GM19468 (cell line): ENCODE measurements around the gene GNA15.
"Not testable (repeated sequence)": the region's sequence is repeated elsewhere in the genome, so short reads cannot be mapped to it uniquely, and the experiment has no call there.

Source experiments
- ATAC-seq: cut with Tn5 transposase; IDR thresholded peaks from one replicate; pipeline ENCODE4 v1.9.1; 2021; ENCODE audit warnings: mild to moderate bottlenecking, moderate library complexity, moderate number of reproducible peaks; ENCODE audit not compliant: unreplicated experiment; ENCODE audit errors: extremely low read depth

GNA15 gene, protein sequence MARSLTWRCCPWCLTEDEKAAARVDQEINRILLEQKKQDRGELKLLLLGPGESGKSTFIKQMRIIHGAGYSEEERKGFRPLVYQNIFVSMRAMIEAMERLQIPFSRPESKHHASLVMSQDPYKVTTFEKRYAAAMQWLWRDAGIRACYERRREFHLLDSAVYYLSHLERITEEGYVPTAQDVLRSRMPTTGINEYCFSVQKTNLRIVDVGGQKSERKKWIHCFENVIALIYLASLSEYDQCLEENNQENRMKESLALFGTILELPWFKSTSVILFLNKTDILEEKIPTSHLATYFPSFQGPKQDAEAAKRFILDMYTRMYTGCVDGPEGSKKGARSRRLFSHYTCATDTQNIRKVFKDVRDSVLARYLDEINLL

DNA sequence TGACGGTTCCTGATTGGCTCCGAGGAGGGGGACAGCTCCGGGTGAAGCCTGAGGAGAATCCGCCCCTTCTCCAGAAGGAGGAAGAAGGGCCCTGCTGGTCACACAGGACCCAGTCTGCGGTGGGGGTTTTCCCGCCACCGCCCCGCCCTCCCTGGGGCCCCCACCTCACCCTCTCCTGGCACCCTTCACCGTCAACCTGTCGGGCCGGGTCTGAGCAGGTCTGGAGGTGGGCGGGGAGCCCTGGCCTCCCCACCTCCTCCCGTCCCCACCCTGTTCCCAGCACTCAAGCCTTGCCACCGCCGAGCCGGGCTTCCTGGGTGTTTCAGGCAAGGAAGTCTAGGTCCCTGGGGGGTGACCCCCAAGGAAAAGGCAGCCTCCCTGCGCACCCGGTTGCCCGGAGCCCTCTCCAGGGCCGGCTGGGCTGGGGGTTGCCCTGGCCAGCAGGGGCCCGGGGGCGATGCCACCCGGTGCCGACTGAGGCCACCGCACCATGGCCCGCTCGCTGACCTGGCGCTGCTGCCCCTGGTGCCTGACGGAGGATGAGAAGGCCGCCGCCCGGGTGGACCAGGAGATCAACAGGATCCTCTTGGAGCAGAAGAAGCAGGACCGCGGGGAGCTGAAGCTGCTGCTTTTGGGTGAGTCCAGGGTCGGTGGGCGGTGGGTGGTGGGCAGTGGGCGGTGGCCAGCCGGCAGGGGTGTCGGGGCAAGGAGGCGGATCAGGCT, at the start of gene GNA15:
Gene GNA15 (plus strand): TSS at position 73 of the 723 bp plus-strand sequence. CDS start 418 bp downstream, at position 491.
- ATAC-seq = no peak

DNA sequence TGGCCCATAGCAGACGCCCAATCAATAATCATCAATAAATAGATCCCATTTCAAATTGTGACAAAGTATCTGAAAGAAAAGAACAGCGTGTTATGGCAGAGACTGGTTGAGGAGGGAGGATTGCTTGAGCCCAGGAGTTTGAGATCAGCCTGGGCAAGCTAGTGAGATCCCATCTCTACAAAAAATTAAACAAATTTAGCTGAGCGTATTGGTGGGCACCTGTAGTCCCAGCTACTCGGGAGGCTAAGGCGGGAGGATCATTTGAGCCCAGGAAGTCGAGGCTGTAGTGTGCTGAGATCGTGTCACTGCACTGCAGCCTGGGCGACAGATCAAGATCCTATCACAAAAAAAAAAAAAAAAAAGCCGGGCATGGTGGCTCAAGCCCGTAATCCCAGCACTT, 48.1 kb upstream of the GNA15 start:
- ATAC-seq = no peak

DNA sequence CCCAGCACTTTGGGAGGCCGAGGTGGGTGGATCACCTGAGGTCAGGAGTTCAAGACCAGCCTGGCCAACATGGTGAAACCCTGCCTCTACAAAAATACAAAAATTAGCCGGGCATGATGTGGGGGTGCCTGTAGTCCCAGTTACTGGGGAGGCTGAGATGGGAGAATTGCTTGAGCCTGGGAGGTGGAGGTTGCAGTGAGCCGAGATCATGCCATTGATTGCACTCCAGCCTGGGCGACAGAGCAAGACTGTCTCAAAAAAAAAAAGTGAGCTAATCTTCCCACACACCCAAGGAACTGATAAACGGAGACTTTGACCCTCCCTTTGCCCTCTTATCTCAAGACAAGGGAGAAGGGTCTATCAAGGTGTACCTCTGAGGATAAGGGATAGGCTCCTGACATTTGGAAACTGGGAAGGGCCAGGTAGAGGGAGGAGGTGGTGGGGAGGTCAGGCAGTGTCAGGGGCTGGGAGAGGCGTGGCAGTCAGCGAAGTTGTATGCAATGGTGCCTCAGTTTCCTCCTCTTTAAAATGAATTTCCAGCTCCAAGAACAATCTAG, 46.5 kb upstream of the GNA15 start:
- ATAC-seq = not testable (repeated sequence)

DNA sequence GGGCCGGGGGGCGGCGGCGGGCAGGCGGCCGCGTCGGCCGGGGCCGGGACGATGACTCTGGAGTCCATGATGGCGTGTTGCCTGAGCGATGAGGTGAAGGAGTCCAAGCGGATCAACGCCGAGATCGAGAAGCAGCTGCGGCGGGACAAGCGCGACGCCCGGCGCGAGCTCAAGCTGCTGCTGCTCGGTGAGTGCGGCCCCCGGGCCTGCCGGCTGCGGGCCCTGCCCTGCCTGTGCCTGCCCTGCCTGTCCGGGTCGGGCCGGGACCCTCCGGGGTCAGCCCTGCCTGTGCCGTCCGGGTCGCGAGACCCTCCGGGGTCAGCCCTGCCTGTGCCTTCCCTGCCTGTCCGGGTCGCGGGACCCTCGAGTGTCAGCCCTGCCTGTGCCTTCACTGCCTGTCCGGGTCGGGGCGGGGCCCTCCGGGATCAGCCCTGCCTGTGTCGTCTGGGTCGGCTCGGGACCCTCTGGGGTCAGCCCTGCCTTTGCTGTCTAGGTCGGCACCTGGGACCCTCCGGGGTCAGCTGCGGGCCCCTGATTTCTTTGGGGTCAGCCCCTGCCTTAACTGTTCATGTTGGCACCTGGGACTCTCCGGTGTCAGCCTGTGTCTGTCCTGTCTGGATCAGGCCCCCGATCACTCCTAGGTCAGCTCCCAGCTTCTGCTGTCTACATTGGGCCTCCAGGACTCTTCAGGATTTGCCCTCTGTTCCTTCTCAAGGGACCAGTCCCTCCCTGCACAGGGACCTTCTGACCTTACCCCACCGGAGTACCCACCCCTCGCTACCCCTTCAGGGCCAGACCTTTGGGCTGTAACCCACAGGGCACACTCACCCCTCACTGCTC, 41.0 kb upstream of the GNA15 start:
- ATAC-seq = no peak

DNA sequence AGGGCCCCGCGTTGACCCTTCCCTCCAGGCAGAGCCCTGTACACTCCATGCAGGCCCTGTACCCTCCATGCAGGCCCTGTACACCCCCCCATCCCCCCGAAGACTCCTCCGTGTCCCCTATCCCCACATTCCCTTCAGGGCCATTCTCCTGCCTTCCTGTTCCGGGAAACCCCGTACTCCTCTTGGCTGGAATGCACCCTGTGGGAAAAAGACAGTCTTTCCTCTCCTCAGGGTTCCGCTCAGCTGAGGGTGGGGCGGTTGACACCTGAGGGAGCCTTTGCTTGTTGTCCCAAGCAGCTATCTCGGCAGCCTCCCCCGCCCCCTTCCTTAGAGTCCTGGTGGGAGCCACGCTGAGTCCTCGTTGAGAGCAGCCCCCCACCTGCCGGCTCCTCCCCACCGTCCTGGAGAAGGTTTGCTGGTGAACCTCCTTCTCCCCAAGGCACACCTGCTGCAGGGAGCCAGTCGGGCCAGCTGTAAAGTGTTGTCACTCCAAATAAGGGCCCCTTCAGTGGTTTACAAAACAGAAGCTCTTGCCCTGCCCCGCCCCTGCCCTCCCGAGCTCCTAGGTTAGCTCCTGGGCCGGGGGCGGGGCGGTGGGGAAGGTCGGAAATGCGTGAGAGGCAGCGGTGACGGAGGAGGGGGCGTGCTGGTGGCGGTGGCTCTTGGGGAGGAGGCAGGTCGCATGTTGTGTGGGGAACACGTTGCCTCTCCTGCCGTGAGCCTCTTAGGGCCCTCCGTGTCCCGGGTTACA, 40.2 kb upstream of the GNA15 start:
- no peak for ATAC-seq

DNA sequence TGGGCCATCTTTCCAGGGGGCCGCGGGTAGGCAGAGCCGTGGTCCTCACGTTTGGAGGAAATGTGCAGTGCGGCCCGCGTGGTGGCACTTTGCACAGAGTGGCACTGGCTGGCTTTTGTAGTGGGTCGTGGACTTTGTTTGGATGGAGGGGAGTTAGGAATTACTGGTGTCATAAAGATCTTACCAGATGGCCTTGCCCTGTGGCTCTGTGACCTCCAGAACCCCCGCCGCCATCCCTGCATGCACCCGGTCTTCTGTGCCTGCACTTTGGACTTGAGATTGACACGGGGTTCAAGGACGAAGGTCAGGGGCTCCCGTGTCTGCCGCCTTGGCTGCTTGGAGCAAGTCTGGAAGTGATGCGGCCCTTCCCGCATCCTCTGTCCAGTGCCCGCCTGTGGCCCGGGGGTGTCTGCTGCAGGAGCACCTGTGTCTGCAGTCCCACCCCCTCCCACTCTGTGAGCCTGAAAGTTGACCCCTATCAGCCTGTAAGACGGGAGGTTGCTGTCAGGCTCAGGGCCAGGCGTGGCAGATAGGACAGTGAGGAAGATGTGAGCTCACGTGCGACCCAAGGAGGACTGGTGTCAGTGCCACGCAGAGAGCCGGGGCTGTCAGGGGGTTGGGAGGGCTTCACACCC, 39.4 kb upstream of the GNA15 start:
- ATAC-seq = no peak

DNA sequence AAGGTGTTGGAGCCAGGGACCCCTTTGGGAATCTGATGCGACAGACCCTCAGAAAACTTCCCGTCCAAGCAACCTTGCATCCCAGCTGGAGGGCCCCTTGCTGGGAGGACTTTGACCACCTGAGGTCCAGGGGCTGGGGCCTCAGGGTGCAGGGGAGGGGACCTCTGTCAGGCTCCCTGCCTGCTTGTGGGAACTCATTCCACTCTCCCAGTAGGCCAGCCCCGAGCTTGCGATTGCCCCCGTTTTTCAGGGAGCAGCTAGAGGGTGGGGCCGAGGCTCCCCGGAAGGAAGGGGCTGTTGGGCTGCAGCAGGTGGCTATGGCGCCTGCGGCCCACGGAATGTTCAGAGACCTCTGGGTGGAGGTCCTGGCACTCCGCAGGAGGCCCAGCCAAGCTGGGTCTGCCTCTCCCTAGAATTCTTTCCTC, 38.9 kb upstream of the GNA15 start:
- no peak for ATAC-seq

DNA sequence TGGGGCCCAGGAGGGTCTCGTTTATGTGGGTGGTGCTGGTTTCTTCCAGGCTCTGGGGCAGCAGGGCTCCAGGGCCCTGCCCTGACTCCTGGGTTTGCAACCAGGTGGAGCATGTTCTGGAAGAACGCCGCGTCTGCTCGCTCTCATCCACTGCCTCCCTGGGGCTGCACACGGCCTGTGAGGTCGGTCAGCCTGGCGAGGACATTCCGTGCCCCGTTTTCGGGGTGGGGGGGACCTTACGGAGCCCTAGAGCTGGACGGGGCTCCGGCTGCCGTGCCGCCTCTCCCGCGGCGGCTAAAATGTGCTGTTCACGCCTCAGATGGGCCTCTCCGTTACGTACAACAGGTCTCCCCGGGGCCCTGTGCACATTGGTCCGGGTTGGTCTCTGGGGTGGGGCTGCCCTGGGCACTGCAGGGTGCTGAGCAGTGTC, 38.4 kb upstream of the GNA15 start:
- no peak for ATAC-seq

DNA sequence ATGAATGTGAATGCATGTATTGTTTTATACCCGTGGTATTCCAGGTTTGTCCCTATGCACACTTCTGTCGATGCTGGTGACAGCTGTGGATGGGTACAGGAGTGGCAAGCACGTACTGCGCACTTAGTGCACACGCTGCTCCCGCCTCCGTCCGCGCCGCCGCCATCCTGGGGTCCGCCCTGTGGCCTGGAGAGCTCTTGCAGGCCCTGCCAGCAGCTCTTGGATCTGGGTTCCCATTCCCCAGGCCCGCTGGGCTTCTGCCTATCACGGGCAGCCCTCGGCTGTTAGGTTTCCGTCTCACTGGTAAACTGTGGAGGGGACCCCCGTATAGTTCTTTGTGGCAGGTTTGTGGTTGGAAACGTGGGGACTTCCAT, 37.7 kb upstream of the GNA15 start:
- ATAC-seq = no peak

DNA sequence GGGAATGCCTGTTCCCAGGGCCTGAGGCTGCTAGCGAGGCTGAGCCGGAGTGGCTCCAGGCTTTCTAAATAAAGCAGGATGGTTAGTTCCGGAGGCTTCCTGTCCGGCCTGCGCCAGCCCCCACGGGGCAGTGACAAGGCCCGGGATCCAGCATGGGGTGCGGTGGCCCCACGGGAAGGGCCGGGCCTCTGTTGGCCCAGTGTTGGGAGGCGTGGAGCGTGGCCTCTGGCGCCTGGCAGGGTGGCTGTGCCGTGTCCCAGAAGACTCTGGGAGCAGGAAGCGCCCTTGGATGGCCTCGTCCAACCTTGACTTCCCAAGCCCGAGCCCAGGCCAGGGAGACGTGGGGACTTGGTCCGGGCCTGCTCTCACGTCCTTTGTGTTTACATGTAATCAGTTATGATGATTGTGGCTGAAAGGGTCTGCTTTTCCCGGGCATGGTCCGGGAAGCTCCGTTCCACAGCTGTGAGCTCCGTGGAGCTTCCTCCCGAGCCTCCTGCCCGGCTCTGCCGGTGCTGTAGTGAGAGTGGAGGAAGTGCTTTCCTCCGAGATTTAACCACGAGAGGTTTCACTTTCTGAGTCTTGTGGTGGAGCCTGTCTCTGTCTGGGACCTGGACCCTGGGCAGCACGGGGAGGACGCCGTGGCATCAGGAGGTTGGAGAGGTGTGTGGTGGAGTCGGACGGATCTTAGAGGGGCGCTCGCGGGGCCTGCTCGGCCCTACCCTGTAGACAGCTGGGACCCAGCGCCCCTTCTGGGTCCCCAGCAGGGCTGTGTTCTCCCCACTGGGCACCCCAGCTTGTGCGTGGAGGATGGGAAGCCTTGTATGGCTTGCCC, 37.1 kb upstream of the GNA15 start:
- ATAC-seq = no peak

DNA sequence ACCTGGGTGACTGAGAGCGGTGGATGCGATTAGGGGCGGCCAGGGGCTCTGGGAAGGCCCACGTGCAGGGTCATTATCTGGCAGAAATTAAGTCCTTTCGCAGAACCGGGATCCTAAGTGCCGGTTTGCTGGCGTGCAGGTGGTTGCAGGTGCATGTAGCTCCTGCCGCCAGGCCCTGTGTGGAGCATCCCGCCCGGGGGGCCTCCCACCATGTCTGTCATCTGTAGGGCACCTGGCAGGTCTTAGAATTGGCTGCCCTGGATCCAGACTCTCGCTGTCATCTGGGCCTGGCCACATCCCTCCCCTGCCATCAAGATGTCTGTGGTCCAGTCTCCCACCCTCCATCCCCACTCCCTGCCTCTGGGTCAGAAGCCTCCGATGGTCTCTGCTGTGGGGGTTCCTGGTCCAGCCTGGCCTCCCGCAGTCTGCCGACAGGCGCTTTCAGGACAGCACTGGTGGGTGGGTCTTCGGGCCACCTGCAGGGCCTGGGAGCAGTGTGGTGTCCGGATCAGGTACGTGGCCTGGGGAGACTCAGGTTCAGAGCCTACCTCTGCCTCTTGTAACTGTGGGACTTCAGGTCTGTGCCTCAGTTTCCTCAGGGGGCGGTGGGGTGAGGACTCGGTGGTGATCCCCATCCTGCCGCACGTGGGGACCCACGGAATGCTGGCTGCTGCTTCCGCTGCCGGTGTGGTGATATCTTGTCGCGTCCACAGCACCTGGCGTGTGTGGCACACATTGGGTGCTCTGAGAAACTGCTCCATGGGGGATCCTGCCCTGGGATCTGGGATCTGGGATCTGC, 36.3 kb upstream of the GNA15 start:
- ATAC-seq = no peak

DNA sequence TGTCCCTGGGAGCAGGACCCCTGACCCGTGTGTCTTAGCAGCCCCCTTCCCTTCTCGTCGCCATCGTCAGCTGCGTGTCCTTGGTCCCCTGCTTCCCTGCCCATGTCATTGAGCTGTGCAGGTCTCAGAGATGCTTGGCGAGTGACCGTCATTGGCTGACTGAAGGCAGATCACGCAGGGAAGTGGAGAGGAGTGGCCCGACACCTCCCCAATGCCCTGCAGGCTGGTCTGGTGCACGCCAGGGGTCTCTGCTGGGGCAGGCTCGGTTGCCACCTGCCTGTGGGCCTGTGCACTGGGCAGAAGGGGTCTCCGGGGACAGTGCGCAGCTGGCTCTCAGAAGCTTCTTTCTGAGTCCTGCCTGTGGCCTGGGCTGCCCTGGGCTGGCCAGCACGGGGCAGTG, 35.5 kb upstream of the GNA15 start:
- ATAC-seq = no peak

DNA sequence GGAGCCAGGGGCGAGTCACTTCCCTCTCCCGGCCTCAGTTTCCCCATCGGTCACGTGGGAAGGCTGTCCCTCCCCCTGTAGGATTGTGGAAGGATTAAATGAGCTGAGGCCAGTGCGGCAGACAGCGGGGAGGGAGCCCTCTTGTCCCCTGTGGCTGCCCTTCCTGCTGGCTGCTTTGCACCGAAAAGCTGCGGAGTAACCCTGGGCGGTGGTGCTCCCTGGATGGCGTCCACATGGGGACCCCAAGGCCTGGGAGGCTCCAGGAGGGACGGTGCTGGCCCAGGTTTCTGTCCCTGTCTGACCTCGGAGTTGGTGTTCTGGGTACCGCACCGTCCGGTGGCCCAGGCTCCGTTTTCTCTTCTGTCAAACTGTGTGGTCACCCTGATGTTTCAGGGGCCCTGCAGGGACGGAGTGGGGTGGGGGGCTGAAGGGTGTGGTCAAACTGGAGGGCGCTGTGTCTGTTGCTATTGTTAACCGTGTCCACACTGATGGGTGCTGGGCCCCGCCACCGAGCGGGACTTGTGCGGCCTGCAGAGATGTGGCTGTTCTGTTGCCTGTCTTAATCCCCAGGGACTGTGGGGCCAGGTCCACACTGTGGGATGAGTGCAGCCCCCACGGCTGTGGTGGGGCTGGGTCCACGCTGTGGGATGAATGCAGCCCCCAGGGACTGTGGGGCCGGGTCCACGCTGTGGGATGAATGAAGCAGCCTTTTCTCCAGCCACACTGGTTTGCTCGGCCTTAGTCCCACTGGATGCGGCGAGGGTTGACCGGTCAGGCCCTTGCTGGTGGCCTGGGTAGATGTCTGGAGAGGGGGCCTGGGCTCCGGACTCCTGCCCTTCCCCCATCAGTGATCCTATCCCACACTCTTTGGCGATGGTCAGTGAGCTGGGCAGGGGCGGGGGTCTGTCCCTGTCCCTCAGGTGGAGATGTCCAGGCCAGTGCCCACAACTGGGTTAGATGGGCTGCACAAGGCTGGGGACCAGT, 34.8 kb upstream of the GNA15 start:
- no peak for ATAC-seq

DNA sequence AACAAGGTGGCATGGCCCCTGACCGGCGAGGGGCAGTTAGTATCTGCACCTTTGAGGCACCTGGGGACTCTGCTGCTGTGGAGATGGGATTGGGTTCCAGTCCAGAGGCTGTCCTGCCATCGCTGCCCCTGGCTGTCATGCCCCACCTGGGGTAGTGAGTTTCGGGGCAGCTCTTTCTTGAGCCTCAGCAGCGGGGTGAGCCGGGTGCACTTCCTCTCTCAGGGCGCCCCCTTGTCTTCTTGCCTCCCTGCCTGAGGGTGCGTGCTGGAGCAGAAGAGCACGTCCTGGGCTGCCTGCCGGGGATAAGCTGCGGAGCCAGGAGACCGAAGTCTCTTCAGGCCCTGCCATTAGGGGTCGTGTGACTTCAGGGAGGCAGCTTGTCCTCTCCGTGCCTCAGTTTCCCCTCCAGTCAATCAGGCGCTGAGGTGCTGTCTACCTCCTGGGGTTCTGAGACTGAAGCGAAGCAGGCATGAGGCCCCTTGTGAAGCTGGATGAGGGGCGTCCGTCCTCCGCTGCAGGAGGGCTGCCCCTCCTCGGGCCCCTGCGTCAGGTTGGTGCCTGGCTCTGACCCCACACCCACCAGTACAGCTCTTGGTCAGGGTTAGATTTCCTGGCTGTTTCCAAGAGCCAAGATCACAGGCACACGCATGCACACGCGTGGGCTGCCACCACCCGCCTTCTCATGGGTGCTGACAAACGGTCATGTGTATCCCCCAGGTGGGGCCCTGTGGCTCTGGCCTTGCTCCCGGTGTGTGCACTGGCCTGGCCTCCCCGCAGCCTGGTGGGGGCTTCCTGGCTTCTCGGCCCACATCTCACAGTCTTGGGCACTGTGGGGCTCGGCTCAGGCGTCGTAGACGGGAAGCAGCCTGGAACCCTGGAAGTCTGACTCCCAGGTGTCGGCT, 33.3 kb upstream of the GNA15 start:
- no peak for ATAC-seq

DNA sequence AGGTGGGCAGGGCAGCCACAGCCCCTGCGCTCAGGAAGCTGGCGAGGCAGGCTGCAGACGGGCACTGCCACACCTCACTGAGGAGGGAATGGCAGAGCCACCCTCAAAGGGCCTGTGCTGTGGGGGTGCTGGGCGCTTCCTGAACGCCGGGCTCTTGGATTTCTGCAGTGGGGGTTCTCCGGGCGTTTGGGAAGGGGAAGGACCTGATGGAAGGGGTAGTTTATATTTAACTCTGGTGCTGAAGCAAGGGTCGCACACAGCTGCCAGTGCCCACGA, 31.2 kb upstream of the GNA15 start:
- no peak for ATAC-seq
